ENCODE results near the gene CCR2. TPM values are rescaled to one million over a fixed set of nuclear protein-coding genes. Genes with fewer than 3 reads are reported as not detected.
A peak's percentile ranks its signal among the peaks of the same experiment; 100 is the strongest.

The CCR2 gene
- total and polyA plus RNA-seq, 12 donors, result 0.30 to 5.6 (median 0.80) TPM

GRCh38 chr3:46405301-46406019 is 51.5 kb downstream of the CCR2 start:
- 48 to 56% (median 51%) methylated on average over 9 to 11 of the region's 11 CpGs for WGBS, 4 donors
- DNase-seq, result peak in 5 of 7 donors; percentile 18 to 57 (median 35)
- Histone ChIP-seq H3K27me3 (no peaks in the 10 kb centered on the region), H3K9me3 (replicated peaks in 1 of 3) (no peaks in the 10 kb centered on the region), H3K27ac (peak overlapping the region; percentile 40 to 92 (median 51)), H3K36me3 (replicated peaks in 1 of 2) (no peaks in the 10 kb centered on the region), H3K4me1 (replicated peaks in 1 of 2) (no peaks in the 10 kb centered on the region), H3K4me3 (no peak overlapping the region)
- no peak for TF ChIP-seq POLR2A (IDR thresholded peaks at IDR 0.05)
- TF ChIP-seq CTCF (IDR thresholded peaks at IDR 0.05), result no peak
- intact Hi-C loops (cut with DNase I), result no loop called here

GRCh38 chr3:46406443-46406787 is 52.5 kb downstream of the CCR2 start:
- no peaks in the 10 kb centered on the region for H3K27me3 ChIP-seq
- WGBS, 4 donors, result 67 to 81% (median 76%) methylated on average over 4 of the region's 4 CpGs
- H3K4me3 ChIP-seq, result no peak overlapping the region
- H3K27ac ChIP-seq, result peak overlapping the region in 4 of 5 donors; percentile 46 to 92 (median 66)
- DNase-seq, result peak; percentile 22 to 58 (median 49)
- H3K36me3 ChIP-seq (replicated peaks in 1 of 2), result no peaks in the 10 kb centered on the region
- H3K4me1 ChIP-seq (replicated peaks in 1 of 2), result no peaks in the 10 kb centered on the region
- TF ChIP-seq POLR2A (IDR thresholded peaks at IDR 0.05) (no peak), CTCF (IDR thresholded peaks at IDR 0.05) (no peak)
- intact Hi-C loops (cut with DNase I), result no loop called here
- no peaks in the 10 kb centered on the region for H3K9me3 ChIP-seq (replicated peaks in 1 of 3)

GRCh38 chr3:46406788-46407611 is 53.1 kb downstream of the CCR2 start, which contains the start of the genes CCR5AS and CCRL2:
CCR5AS (minus strand) TSS chr3:46407066.
CCRL2 (plus strand) TSS chr3:46407259; CDS start chr3:46408080, 821 bp downstream.
- Histone ChIP-seq H3K4me3 (peak within 1 kb of the TSS in 1 of 4 donors; percentile 44), H3K27ac (peak within 1 kb of the TSS; percentile 40 to 92 (median 51)), H3K9me3 (replicated peaks in 1 of 3) (no peaks in the 10 kb centered on the region), H3K27me3 (no peaks in the 10 kb centered on the region), H3K36me3 (replicated peaks in 1 of 2) (no peaks in the 10 kb centered on the region), H3K4me1 (replicated peaks in 1 of 2) (no peaks in the 10 kb centered on the region)
- 35 to 47% (median 37%) methylated on average over 12 to 20 of the region's 20 CpGs for WGBS, 4 donors
- intact Hi-C loops (cut with DNase I), result no loop called here
- TF ChIP-seq CTCF (IDR thresholded peaks at IDR 0.05) (no peak), POLR2A (IDR thresholded peaks at IDR 0.05) (peak in 1 of 2 donors; percentile 14)
- DNase-seq, result peak; percentile 53 to 86 (median 67)

GRCh38 chr3:46407970-46408369 is 54.1 kb downstream of the CCR2 start:
- DNase-seq, result no peak
- Histone ChIP-seq H3K9me3 (replicated peaks in 1 of 3) (no peaks in the 10 kb centered on the region), H3K27me3 (no peaks in the 10 kb centered on the region), H3K27ac (peak overlapping the region in 2 of 5 donors; percentile 51 to 92), H3K4me1 (replicated peaks in 1 of 2) (no peaks in the 10 kb centered on the region), H3K36me3 (replicated peaks in 1 of 2) (no peaks in the 10 kb centered on the region), H3K4me3 (peak overlapping the region in 1 of 4 donors; percentile 44)
- WGBS, 4 donors, result 72 to 82% (median 77%) methylated on average over 7 of the region's 7 CpGs
- TF ChIP-seq CTCF (IDR thresholded peaks at IDR 0.05), result no peak
- no peak for TF ChIP-seq POLR2A (IDR thresholded peaks at IDR 0.05)
- intact Hi-C loops (cut with DNase I), result no loop called here
